ENCODE measurements around the gene SLC8A3. TPM values are rescaled to one million over a fixed set of nuclear protein-coding genes. Genes with fewer than 3 reads are reported as not detected.

SLC8A3 gene
- total and polyA plus RNA-seq, 12 donors = 0.01 to 0.26 (median 0.14) TPM; not detected in 4

DNA sequence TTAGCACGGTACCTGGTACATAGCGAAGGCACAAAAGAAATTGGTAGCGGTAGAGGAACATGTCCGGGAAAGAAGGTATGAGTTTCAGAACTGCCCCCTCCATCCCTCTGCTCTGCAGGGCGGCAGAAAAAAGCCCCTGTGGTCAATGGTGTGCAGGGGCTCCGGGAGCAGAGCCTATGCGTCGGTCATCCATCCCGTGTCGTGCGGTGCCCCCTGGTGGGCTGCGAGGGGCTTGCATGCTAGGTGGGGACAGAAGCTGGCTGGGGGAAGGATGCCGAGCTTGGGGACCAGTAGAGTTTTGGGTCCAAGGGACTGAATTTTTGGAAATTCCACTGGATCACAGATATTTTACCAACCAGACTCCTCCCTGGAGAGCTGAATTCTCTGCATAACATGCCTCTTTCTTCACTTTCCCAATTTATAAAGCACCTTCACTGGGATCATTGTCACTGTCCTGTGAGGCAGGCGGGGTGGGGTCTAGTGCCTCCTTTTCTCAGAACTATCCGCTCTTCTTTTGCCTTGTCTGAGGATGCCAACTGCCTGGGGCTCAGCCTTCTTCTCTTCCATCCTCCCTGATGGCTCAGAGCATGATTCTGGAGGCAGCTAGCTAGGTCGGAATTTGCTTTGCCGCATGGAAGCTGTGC, 160.8 kb downstream of the SLC8A3 start:
- TF ChIP-seq, protein P1, sequence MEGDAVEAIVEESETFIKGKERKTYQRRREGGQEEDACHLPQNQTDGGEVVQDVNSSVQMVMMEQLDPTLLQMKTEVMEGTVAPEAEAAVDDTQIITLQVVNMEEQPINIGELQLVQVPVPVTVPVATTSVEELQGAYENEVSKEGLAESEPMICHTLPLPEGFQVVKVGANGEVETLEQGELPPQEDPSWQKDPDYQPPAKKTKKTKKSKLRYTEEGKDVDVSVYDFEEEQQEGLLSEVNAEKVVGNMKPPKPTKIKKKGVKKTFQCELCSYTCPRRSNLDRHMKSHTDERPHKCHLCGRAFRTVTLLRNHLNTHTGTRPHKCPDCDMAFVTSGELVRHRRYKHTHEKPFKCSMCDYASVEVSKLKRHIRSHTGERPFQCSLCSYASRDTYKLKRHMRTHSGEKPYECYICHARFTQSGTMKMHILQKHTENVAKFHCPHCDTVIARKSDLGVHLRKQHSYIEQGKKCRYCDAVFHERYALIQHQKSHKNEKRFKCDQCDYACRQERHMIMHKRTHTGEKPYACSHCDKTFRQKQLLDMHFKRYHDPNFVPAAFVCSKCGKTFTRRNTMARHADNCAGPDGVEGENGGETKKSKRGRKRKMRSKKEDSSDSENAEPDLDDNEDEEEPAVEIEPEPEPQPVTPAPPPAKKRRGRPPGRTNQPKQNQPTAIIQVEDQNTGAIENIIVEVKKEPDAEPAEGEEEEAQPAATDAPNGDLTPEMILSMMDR (IDR thresholded peaks at IDR 0.05) = peak; percentile 73 to 96 (median 89)
- ATAC-seq (peak; percentile 64 to 80 (median 76)), DNase-seq (peak; percentile 60 to 77)
- WGBS, 2 donors = 28 to 32% methylated on average over 17 of the region's 17 CpGs
- Histone ChIP-seq H3K4me3 (no peak overlapping the region), H3K27ac (no peak overlapping the region), H3K9me3 (no peaks in the 10 kb centered on the region), H3K36me3 (no peaks in the 10 kb centered on the region), H3K4me1 (no peaks in the 10 kb centered on the region), H3K27me3 (peaks cover 0 to 13% (median 11%) of the 10 kb centered on the region in 7 donors)
- intact Hi-C loops (cut with DNase I) = loop anchor here (1.0 to 10.0 kb wide), 6 partner anchors 151 to 483 kb away; partner anchors contain the start of gene SMOC1 (in 1 of the 10)

DNA sequence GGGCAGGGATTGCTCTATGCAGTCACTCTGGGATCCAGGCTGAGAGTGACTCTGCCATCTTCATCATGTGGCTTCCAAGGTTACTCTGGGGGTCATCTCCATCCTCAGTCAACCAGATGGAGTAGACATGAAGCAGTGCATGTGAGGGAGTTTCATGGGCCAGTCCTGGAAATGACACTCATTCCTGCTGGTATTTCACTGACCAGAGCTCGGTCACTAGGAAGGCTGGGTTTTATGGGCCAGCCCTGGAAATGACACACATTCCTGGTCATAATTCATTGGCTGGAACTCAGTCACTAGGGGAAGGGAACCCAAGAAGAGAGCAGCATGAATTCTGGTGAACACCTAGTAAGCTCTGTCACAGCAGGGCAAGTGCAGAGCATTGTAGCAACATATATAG, 164.9 kb downstream of the SLC8A3 start:
- no peak overlapping the region for H3K27ac ChIP-seq
- TF ChIP-seq, protein P1 (IDR thresholded peaks at IDR 0.05) = no peak
- ATAC-seq = no peak
- no peak for DNase-seq
- intact Hi-C loops (cut with DNase I) = loop anchor here in 3 of 10 donors (10.0 kb wide), 2 partner anchors 439 to 479 kb away; no protein-coding TSS in a partner anchor
- H3K36me3 ChIP-seq = no peaks in the 10 kb centered on the region
- no peak overlapping the region for H3K4me3 ChIP-seq
- peaks cover 0 to 15% (median 9%) of the 10 kb centered on the region in 7 donors for H3K27me3 ChIP-seq
- no peaks in the 10 kb centered on the region for H3K9me3 ChIP-seq
- 2 to 29% methylated on average over 1 of the region's 1 CpG for WGBS, 2 donors
- H3K4me1 ChIP-seq = peaks cover 0 to 17% (median 3%) of the 10 kb centered on the region in 9 donors

DNA sequence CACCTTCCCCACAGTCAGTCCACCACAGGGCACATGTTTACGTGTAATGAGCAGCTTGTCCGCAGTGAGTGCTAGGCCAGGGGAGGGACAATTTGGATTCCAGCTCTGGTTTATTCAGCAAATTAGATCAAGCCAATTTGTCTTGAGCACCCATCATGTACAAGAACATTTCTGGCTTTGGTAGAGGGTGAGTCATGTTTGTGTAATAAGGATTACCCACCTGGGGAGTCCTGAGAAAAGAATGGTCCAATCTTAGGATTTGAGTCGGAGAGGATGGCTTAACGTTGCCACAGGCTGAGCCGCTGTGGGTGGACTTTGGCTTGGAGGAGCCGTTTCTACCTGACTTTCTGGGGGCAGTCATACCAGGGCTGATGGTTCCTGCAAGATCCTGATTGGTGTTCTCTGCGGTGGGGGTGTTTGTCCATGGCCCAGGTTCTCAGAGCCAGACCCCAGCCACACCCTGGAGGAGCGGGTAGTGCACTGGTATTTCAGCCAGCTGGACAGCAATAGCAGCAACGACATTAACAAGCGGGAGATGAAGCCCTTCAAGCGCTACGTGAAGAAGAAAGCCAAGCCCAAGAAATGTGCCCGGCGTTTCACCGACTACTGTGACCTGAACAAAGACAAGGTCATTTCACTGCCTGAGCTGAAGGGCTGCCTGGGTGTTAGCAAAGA, 165.8 kb downstream of the SLC8A3 start:
- ATAC-seq = no peak
- no peak for DNase-seq
- H3K9me3 ChIP-seq = no peaks in the 10 kb centered on the region
- H3K27me3 ChIP-seq = peaks cover 0 to 5% (median under 1%) of the 10 kb centered on the region in 7 donors
- H3K27ac ChIP-seq = no peak overlapping the region
- H3K4me1 ChIP-seq = peaks cover 0 to 27% (median 8%) of the 10 kb centered on the region in 9 donors
- H3K4me3 ChIP-seq = no peak overlapping the region
- 90 to 95% methylated on average over 15 of the region's 15 CpGs for WGBS, 2 donors
- no peaks in the 10 kb centered on the region for H3K36me3 ChIP-seq
- intact Hi-C loops (cut with DNase I) = loop anchor here in 3 of 10 donors (10.0 kb wide), 2 partner anchors 438 to 478 kb away; no protein-coding TSS in a partner anchor
- TF ChIP-seq, protein P1 (IDR thresholded peaks at IDR 0.05) = no peak

DNA sequence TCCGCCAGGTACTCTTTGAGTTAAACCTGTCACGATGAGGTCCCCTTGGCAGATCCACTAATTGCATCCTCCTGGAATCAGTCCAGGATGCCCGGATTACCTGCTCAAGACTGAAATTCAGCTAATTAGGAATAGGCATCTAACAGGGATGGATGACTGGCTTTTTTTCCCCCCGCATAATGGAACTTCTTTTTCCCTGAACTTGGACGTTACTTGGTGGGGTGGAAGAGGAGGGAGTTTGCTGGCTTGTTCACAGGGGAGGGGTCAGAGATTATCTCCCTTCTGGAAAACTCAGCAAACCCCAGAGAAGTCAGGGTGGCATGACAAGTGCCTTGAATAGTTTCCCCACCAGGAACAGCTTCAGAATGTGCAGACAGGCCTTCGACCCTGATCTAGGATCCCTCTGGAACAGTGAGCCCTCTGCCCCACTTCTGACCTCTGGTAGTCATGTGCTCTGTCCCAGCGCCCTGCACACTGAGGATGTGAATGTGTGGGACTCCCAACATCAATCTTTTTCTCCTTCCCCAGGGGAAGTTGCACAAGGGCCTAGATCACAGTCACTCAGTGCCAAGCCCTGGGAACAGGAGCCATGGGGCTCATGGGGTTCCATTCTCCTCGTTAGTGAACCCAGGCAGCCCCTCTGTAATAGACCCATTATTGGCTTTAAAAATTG, 167.1 kb downstream of the SLC8A3 start:
- Histone ChIP-seq H3K27me3 (peaks cover 0 to 5% (median 0%) of the 10 kb centered on the region in 7 donors), H3K27ac (no peak overlapping the region), H3K9me3 (no peaks in the 10 kb centered on the region), H3K36me3 (no peaks in the 10 kb centered on the region), H3K4me3 (no peak overlapping the region), H3K4me1 (peaks cover 0 to 27% (median 8%) of the 10 kb centered on the region in 9 donors)
- TF ChIP-seq, protein P1 (IDR thresholded peaks at IDR 0.05) = no peak
- 70 to 73% methylated on average over 8 of the region's 8 CpGs for WGBS, 2 donors
- ATAC-seq = no peak
- DNase-seq = no peak
- intact Hi-C loops (cut with DNase I) = loop anchor here in 3 of 10 donors (10.0 kb wide), 2 partner anchors 437 to 477 kb away; no protein-coding TSS in a partner anchor

Data from heart right ventricle (tissue), 16 donors.